GM19239 (cell line): ENCODE results near the gene KRTAP10-7.
"Not testable (repeated sequence)": the region's sequence is repeated elsewhere in the genome, so short reads cannot be mapped to it uniquely, and the experiment has no call there.

Experiments used
- DNase-seq: peaks from one replicate; pipeline ENCODE4 v3.0.0; 2011; ENCODE audit warnings: low spot score; ENCODE audit not compliant: insufficient read length
- FAIRE-seq: peaks from 2 replicates; lab custom pipeline; 2011; peaks lifted over from hg19 to GRCh38; lab: Jason Lieb, UNC

KRTAP10-7 gene, protein sequence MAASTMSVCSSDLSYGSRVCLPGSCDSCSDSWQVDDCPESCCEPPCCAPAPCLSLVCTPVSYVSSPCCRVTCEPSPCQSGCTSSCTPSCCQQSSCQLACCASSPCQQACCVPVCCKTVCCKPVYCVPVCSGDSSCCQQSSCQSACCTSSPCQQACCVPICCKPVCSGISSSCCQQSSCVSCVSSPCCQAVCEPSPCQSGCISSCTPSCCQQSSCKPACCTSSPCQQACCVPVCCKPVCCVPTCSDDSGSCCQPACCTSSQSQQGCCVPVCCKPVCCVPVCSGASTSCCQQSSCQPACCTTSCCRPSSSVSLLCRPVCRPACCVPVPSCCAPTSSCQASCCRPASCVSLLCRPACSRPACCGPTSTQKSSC

DNA sequence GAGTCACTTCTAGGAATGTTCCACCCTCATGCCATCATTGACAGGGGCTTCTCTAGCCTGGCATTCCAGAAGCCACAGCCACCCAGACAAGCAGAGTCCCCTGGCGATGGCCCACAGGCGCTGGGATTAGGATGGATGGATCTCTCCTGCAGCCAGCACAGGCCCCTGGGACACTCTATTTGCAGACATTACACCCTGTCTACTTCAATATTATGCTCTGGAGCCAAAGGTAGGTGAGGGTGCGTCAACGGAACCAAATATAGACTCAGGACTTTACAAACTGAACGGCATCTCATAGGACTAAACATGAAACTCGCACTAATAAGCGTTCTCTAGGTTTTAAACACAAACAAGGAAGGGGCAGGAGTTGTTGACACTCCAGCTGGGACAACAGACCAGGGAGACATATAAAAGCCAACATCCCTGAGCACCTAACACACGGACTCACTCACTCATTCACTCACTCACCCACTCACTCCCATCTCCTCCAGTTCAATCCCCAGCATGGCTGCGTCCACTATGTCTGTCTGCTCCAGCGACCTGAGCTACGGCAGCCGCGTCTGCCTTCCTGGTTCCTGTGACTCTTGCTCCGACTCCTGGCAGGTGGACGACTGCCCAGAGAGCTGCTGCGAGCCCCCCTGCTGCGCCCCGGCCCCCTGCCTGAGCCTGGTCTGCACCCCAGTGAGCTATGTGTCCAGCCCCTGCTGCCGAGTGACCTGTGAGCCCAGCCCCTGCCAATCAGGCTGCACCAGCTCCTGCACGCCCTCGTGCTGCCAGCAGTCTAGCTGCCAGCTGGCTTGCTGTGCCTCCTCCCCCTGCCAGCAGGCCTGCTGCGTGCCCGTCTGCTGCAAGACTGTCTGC is at the start of gene KRTAP10-7:
Gene KRTAP10-7, plus strand, starts transcription at position 480 of the 861 bp plus-strand sequence. Its CDS starts 25 bp downstream, at position 505.
- not testable (repeated sequence) for FAIRE-seq, DNase-seq

DNA sequence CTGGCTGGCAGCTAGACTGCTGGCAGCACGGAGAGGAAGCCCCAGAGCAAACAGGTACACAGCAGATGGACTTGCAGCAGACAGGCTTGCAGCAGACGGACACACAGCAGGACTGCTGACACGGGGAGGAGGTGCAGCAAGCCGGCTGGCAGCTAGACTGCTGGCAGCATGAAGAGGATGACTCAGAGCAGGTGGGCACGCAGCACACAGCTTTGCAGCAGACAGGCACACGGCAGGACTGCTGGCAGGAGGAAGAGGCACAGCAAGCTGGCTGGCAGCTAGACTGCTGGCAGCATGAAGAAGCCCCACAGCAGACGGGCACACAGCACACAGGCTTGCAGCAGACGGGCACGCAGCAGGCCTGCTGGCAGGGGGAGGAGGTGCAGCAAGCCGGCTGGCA is 49.6 kb upstream of the KRTAP10-7 start:
- DNase-seq (no peak), FAIRE-seq (no peak)

DNA sequence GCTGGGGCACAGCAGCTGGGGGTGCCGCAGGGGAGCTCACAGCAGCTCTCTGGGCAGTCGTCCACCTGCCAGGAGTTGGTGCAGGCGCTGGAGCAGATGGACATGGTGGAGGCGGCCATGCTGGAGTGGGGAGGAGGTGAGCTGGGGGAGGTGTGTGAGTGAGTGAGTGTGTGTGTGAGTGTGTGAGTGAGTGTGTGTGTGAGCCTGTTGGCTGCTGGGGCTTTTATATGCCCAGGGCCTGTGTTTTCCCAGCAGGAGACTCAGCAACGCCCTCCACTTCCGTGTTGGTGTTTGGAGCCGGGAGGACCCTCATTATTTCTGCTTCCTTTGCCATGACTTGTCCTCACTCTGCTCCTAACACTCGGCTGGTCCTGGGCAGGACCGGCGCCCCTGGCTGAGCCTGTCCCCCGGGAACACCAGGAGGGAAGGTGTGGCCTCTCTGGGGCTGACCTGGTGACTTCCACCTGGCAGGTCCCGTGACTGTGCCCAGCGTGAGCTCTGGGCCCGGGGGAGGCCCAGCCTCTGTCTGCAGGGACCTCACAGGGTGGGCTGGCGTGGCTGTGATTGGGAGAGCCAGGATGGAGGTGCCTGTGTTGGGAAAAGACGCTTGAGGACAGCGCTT is 48.9 kb upstream of the KRTAP10-7 start, which contains the start of gene KRTAP10-2:
Gene KRTAP10-2, minus strand, starts transcription at position 166 of the 622 bp plus-strand sequence. Its CDS starts 47 bp downstream, at position 119.
- no peak for FAIRE-seq
- DNase-seq: no peak

DNA sequence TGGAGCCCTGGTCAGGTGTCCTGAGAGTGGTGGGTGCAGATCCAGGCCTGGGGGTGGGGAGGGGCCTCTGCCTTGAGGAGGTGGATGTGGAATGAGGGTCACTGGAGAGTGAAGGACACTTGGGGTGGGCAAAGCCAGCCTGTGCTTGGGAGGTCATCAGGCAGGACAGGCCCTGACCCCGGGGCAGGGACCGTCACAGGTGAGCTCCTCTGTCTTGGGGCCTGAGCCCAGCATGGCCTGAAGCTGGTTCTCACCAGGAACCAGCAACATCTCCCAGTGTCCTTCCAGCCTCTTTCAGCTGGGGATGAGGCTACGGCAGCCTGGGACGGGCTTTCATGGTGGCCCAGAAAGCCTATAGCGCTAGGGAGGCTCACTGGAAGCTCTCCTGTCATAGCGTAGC is 48.3 kb upstream of the KRTAP10-7 start:
- no peak for FAIRE-seq
- no peak for DNase-seq

DNA sequence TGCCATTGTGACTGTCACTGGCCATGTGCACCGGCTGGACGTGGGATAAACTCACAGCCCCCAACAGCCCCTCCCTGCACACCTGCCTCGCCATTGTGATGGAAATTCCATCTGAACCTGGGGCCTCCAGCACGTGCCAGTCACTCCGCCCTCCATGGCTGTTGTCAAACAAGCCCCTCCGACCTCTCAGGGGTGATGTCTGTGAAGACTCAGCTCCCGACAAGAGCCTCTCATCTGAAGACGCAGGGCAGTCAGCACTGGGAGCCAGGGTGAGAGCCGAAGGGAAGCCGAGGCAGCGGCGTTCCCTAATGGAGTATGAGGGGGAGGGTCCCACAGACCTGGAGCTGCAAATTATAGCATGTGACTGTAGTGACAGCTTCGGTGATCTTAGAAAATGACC is 47.7 kb upstream of the KRTAP10-7 start:
- DNase-seq (no peak), FAIRE-seq (no peak)

DNA sequence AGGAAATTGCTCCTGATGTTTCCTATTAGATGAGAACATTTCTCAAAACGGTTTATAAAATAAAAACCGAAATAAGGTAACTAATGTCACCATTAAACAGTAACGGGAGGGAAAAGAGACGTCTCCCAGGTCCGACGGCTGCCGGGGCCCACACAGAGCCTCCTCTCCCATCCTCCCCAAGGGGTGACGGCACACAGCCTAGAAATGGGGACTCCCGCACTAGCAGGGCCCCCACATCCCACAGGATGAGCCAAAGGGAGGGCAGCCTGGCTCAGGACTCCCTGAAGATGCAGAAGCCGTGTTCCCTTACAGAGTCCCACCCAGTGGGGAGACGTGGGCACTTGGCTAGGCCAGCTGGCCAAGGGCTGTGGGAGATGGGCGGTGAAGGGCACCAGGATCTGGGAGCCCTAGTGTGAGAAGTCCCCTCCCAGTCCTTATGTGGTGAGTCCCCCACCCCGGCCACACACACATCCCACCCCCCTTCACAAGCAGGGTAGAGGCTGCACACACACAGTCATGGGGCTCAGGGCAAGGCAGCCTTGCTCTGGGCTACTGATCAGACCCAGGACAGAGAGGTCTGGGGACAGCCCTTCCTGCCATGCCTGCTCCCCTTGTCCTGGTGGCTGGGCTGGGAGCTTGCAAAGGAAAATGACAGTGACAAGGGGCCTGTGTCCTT is 45.1 kb upstream of the KRTAP10-7 start:
- DNase-seq: no peak

DNA sequence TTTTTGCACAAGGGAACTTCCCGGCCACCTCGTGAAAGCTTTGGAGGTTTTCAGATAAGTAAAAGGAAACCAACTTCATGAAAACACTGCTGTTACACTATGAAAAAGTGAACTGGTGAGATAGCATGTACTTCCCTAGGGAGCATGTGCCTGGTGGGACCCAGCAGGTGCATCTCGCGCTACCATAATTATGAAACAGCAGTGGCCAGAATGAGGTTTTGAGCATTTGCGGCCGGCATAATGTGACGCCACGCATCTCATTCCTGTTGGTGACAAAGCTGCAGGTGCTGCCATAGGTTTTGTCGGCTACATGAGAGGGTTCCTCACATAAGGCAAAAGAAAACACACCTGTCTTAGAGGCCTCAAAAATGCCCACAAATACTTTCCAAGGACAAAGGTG is 43.5 kb upstream of the KRTAP10-7 start:
- no peak for DNase-seq
- peak; percentile 70 for FAIRE-seq

More for the DNA sequence above, 45.1 kb upstream of the KRTAP10-7 start:
- no peak for FAIRE-seq

DNA sequence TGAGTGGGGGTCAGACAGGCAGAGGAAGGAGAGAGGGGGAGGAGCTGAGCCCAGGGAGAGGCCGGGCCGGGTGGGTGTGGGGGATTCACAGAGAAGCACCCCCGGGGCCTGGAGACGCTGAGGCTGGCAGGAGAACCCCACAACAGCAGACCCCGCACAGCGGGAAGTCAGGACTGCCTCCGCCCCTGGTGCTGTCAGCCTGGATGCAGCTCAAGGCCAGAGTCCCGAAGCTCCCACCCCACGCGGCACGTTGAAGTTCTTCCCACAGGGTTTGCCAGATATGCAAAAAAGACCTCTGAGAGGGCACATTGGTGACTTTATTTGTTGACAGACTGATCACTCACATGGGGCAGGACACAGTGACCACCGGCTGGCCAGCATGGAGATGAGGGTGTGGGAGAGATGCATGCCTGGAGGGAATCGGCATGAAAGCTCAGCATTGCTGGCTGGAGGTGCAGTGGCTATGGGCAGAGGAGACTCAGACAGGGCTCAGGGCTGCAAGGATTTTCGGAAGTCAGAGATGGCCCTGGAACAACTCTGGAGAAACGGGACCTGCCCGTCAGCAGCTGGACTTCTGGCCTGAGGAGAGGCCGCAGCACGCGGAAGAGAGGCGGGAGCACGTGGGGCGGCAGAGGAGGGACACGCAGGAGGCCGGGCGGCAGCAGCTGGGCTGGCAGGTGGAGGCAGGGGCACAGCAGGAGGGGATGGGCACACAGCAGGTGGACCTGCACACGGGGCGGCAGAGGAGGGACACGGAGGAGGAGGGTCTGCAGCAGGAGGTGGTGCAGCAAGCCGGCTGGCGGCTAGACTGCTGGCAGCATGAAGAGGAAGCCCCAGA is 42.7 kb upstream of the KRTAP10-7 start:
- no peak for DNase-seq
- no peak for FAIRE-seq

DNA sequence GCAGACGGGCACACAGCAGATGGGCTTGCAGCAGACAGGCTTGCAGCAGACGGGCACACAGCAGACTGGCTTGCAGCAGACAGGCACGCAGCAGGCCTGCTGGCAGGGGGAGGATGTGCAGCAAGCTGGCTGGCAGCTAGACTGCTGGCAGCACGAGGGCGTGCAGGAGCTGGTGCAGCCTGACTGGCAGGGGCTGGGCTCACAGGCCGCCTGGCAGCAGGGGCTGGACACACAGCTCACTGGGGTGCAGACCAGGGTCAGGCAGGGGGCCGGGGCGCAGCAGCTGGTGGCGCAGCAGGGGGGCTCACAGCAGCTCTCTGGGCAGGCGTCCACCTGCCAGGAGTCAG is 42.1 kb upstream of the KRTAP10-7 start:
- DNase-seq, FAIRE-seq: not testable (repeated sequence)

DNA sequence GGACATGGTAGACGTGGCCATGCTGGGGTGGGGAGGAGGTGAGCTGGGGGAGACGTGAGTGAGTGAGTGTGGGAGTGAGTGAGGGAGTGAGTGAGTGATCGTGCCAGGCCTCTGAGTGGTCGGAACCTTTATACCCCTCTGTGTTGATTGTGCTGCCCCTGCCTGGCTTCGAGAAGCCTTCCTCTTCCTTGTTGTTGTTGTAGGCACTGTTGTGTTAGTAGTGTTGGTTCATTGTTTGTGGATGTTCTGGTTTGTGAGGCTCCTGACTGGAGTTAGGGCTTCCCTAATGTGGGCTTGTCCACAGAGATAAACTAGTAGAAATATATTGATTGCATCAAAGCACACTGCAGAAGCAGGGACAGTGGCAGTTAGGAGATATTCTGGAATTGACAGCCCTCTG is 41.7 kb upstream of the KRTAP10-7 start, which contains the start of gene KRTAP10-3:
Gene KRTAP10-3, minus strand, starts transcription at position 101 of the 400 bp plus-strand sequence. Its CDS starts 80 bp downstream, at position 21.
- DNase-seq: no peak
- no peak for FAIRE-seq

DNA sequence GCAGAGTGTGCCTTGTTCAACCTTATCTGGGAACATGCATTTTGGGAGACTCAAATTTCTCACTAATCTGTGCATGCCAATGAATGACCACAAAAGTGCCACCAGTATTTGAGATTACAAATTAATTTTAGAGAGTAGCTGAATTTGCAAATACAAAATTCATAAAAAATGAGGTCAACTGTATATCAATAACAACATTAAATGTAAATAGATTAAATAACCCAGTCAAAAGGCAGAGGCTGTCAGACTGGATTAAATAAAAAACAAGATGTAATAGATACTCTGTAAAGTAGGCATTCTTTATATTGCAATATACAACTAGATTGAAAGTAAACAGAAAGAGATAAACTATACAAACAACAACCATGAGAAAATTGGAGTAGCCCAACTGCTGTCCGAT is 36.3 kb upstream of the KRTAP10-7 start:
- FAIRE-seq (no peak), DNase-seq (no peak)

DNA sequence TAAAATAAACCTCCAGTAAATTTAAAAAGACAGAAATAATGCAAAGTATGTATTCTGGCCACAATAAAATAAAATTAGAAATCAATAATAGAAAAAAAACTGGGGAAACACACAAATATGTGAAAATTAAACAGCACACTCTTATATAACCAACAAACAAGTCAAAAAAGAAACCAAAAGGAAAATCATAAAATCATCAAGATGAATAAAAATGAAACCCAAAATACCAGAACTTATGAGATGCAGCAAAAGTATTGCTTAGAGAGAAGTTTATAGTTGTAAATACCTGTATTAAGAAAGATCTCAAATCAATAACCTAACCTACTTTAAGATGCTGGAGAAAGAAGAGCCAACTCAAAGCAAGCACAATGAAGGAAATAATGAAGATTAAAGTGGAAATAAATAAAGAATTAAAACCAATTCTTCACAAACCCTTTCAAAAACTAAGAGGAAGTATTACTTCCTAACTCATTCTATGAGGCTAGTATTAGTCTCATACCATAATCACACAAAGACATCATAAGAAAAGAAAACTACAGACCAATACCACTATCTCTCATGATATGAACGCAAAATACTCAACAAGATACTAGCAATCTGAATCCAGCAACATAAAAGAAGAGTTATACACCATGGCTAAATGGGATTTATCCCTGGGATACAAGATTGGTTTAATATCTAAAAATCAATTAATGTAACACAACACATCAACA is 35.4 kb upstream of the KRTAP10-7 start:
- FAIRE-seq (peak; percentile 64), DNase-seq (no peak)

DNA sequence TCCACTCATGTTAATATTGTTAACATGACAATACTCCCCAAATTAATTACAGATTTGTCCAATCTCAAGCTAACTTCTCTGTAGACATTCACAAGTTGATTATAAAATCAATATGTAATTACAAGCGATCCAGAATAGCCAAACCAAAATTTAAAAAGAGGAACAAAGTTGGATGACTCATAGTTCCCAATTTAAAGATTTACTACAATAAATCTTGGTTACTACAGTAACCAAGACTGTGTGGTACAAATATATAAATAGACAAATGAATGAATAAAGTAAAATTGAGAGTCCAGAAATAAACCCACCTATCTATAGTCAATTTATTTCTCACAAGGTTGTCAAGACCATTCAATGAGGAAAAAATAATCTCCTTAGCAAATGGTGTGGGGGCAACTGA is 34.0 kb upstream of the KRTAP10-7 start:
- FAIRE-seq: no peak
- no peak for DNase-seq

DNA sequence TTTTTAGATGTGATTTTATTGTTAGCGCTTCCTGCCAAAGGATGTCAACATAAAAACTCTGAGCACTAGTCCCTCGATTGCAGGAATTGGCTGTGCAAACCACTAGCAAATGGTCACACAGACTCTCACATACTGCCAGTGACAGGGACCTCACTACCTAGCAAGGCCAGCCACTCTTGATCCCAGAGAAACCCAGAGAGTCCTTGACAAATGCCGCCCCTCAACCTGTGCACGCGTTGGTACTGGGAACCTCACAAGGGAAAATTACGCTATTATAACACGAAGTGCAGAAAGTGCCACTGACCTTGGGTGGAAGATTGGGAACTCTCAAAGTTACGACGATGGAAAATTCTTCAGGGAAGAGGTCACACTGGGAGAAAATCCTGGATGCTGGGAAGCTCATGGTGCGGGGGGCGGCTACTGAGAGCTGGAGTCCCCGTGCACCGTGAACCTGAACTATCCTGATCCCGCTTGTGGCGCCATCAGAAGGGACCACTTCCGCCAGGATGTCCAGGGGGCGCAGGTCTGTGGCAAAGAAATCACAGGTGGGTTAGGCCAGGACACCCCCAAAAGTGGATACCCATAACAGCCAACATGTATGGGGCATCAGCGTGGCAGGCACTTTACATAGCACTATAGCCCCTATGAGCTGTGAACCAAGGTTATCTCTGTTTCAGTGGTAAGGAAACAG is 32.8 kb upstream of the KRTAP10-7 start:
- DNase-seq (no peak), FAIRE-seq (no peak)

DNA sequence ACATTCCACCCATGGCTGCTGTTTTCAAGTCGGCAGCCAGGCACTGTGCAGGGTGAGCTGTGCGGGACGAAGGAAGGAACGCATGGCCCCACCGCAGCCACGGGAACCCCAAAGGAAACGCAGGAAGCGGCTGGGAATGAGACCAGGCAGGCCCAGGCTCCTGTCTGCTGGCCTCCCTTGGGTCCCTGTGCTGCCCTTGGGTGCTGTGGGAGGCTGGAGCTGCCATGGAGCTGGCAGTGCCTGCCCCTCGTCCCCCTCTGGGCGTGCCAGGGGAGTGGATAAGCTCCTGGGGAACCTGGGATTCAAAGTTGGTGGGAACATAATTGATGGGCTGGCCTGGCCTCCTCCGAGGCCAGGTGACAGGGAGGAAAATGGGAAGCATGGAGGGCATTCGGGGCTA is 32.1 kb upstream of the KRTAP10-7 start:
- DNase-seq: no peak
- no peak for FAIRE-seq

DNA sequence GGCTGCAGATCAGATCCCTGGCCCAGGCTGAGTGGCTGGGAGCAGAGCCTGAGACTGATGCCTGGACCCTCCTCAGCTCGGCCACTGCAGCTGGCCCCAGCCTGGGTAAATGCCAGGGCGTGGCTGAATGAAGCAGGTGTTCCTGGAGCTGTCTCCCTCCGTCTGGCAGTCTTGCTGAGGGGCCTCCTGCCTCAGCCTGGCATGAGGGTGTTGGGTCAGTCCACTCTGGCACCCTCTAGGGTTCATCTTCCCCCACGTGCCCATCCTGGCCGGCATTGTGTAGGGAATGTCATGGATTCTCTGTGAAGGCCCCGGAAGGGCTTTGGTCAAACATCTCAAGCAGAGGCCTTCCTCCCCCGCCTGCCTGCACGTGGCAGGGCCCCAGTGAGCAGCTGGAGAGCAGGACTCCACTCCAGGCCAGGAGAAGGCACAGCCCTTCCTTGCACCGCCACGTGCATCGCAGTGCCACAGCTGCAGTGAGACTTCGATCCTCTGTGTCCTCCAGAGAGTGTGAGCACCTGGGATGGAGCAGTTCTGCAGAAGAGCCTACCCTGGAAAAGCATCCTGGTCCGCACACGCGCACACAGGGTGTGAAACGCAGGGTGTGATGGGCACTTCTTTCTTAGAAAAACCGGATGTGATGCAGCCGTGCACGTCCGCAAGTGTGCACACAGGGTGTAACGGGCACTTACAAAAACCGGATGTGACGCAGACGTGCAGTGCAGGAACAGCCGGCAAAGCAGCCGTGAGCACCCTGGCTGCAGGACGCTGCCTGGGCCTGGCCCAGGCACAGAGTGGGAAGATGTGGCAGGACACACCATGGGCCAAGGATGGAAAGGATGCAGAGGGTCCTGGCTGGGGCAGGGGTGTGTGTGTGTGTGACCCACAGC is 31.5 kb upstream of the KRTAP10-7 start:
- no peak for FAIRE-seq

DNA sequence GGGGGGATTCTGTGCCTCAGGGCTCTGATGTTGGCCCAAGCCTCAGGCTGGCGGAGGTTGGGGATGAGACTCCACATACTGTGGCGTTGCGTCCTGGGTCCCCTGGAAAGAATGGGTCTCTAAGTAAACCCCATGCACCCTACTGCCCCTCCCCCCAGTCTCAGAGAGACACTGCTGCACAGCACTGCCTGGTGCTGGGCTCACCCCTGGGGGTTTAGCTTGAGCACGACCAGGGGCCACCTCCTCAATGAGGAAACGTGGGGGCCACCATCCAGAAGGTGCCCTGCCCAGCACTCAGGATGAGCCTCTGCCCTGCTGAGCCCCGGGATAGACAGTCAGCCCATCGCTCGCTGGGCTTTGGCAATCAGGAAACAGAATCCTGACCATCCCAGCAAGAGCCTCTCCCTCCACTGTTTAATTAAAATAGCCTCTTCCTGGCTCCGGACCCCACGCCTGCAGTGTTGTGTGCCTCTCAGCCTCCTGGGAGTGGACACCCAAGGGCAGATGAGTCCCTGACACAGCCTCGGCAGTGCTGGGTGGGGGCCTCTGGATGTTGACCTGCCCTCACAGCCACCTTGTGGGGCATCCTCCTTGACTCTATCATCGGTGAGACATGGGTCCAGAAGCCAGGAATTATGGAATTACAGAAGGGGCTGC is 30.4 kb upstream of the KRTAP10-7 start:
- FAIRE-seq (no peak), DNase-seq (no peak)

More for the DNA sequence above, 31.5 kb upstream of the KRTAP10-7 start:
- no peak for DNase-seq
